SU-DHL-6 (cell line): ENCODE measurements around the gene ATG10.

ENCODE experiments used
- EZH2phosphoT487 ChIP-seq: fragments of 200-600 bp; sonication (generic), shearing (Covaris generic); conservative IDR thresholded peaks from 2 replicates; pipeline ENCODE4 v1.6.1; 2018; ENCODE audit warnings: mild to moderate bottlenecking, antibody characterized with exemption, low read length, moderate library complexity, mixed read lengths
- TF ChIP-seq, protein P1 (sequence below): fragments of 200-600 bp; sonication (generic); IDR thresholded peaks from one replicate; pipeline ENCODE4 v1.5.1; 2017; ENCODE audit warnings: antibody characterized with exemption, mild to moderate bottlenecking, low read length, moderate library complexity; ENCODE audit not compliant: insufficient read depth, poor library complexity, severe bottlenecking

DNA sequence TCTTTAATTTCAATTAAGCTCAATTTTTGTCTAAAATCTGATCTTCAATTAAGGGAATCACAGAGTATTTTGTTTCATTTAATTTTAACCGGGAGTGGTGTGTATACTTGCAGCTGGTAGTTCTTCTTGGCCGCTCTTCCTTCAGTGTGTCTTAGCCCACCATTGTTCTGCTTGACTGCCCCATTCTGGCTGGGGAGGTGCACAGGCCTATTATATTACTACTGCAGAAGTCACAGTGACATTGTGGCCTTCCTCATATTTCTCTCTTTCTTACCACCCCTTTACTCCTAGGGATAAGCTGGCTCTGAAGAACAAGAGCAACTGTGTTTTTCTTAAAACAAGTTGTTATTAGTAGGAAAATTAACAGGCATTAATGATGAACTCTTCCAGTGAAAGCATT lies 123.7 kb downstream of the ATG10 start:
- TF ChIP-seq, protein P1, sequence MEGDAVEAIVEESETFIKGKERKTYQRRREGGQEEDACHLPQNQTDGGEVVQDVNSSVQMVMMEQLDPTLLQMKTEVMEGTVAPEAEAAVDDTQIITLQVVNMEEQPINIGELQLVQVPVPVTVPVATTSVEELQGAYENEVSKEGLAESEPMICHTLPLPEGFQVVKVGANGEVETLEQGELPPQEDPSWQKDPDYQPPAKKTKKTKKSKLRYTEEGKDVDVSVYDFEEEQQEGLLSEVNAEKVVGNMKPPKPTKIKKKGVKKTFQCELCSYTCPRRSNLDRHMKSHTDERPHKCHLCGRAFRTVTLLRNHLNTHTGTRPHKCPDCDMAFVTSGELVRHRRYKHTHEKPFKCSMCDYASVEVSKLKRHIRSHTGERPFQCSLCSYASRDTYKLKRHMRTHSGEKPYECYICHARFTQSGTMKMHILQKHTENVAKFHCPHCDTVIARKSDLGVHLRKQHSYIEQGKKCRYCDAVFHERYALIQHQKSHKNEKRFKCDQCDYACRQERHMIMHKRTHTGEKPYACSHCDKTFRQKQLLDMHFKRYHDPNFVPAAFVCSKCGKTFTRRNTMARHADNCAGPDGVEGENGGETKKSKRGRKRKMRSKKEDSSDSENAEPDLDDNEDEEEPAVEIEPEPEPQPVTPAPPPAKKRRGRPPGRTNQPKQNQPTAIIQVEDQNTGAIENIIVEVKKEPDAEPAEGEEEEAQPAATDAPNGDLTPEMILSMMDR, result no peak
- no peak for TF ChIP-seq EZH2phosphoT487
